GM12874 (cell line): ENCODE data around the gene CORIN.
A peak's percentile ranks its signal among the peaks of the same experiment; 100 is the strongest.

Experiments
- CTCF ChIP-seq: IDR thresholded peaks from 2 replicates; pipeline ENCODE4 v1.5.1; 2011; ENCODE audit warnings: low read depth, mild to moderate bottlenecking, control low read depth, low read length, moderate library complexity; ENCODE audit not compliant: insufficient read depth

CORIN gene

GRCh38 chr4:47842985-47843384 lies 5.1 kb upstream of the CORIN start:
- no peak for TF ChIP-seq CTCF

DNA sequence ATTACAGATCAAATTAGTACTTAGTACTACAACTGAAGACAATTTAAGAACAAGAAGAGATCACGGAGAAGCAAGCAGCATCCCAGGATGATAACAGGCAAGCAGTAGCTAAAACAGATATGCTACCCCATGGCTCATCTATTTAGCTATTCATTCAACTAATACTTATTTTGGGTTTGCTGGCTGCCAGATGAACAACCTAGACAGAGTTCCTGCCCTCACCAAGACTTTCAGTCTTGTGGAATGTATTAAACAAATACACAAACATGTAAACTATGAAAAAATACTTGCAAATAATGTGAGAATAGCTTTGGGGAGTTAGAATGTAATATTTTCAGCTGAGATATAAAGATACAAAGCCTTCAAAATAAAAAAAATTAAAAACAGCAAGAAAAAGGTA lies 2.4 kb upstream of the CORIN start:
- TF ChIP-seq CTCF, result no peak

DNA sequence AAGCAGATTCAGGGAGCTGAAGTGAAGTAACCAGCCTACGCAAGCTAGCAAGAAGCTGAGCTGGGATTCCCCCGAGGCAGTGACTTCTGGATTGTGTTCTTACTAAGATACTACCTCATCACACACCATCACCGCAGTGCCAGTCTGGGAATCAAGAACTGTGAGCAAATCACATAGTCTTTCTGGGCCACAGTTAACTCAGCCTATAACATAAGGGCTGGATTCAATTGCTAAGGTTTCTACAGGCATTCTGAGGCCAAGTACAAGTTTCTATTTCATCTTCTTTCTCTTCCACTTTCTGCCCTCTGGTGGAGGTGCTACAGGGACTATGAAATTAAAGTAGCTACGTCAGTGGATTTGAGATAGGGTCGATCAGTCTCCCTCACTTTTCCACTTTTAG lies 1.4 kb upstream of the CORIN start:
- TF ChIP-seq CTCF, result peak; percentile 39; the same call in 1 of the 2 replicates

GRCh38 chr4:47838445-47838844 lies 578 bp upstream of the CORIN start:
- TF ChIP-seq CTCF, result no peak

- no peak for TF ChIP-seq CTCF
Measured at GRCh38 chr4:47837094-47837907, 566 bp downstream of the CORIN start.

DNA sequence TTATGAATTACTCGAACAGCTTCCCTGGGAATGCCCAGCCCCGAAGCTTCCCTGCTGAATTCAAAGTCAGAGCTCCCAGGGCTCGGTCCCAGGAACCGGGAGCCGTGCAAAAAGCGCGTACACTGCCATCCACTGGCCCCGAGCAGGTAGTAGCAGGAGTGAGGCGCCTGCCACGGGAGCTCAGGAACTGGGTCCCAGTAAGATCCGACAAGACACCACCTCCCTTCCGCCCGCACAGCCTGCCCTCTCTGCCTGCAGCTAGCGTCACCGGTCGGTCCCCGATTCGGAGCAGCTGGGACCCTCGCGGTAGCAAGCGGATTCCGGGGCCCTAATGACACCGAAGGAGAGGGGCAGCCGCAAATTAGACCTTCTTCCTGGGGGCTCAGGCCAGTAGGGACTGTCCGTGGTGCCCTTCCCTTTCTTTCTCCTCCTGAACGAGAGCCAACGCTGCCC lies 1.2 kb downstream of the CORIN start:
- TF ChIP-seq CTCF, result peak; percentile 74

GRCh38 chr4:47835494-47835893 lies 2.4 kb downstream of the CORIN start:
- TF ChIP-seq CTCF, result no peak
